ENCODE measurements around the gene SRRM4. TPM values are rescaled to one million over a fixed set of nuclear protein-coding genes. Genes with fewer than 3 reads are reported as not detected.

Gene SRRM4
- total RNA-seq, 2 experiments from 2014 or later: not detected

DNA sequence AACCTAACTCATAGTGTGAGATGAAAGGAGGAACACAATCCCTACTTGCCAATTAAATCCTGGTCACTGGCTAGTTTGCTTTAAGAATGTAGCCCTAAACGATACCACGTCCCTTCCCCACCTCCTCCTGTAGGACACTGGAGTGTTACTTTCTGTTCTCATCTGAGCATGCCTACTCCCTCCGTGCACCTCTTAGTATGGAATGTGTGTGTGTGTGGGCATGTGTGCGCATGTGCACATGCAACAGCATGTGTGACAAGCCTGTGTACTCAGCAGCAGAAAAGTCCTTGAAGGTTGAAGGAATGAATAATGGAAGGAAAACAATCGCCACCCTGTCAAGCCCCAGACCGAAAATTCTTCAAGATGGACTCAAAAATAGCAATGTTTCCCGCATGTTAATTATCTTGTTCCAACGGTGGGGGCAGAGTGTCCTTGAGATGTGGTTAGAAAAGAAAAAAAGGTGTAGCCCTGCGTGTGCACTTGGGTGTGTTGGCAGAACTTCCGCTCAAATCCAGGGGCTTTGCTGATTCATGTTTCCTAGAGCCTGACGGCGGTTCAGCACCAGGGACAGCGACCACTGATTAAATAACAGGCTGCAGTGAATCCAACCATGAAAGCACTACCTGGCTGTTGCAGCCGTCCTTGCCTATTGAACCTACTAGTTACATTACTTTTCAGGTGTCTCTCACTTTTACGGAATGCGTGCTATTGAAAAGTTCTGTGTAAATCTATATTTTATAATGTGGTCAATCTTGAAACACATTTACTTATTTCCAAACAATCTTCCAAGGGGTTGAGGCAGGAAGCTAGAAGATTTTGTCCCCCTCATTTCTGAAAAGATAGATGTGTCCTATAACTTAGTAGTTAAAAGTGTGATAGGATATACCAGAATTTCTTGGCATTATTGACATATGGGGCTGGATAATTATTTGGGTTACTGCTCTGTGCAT is 79.8 kb downstream of the SRRM4 start:
- intact Hi-C loops (cut with micrococcal nuclease): no loop called here
- H3K27me3 Mint-ChIP-seq: peaks cover 2% of the 10 kb centered on the region
- H3K4me1 Mint-ChIP-seq (ENCODE audit: low read depth): no peaks in the 10 kb centered on the region
- no peak overlapping the region for H3K4me3 Mint-ChIP-seq
- DNase-seq (peak; percentile 64), ATAC-seq (no peak)
- no peaks in the 10 kb centered on the region for H3K36me3 Mint-ChIP-seq (ENCODE audit: low read depth)
- no peak overlapping the region for H3K27ac Mint-ChIP-seq
- ChIA-PET CTCF (no interaction called here), POLR2A (no interaction called here)
- TF ChIP-seq, protein P1, sequence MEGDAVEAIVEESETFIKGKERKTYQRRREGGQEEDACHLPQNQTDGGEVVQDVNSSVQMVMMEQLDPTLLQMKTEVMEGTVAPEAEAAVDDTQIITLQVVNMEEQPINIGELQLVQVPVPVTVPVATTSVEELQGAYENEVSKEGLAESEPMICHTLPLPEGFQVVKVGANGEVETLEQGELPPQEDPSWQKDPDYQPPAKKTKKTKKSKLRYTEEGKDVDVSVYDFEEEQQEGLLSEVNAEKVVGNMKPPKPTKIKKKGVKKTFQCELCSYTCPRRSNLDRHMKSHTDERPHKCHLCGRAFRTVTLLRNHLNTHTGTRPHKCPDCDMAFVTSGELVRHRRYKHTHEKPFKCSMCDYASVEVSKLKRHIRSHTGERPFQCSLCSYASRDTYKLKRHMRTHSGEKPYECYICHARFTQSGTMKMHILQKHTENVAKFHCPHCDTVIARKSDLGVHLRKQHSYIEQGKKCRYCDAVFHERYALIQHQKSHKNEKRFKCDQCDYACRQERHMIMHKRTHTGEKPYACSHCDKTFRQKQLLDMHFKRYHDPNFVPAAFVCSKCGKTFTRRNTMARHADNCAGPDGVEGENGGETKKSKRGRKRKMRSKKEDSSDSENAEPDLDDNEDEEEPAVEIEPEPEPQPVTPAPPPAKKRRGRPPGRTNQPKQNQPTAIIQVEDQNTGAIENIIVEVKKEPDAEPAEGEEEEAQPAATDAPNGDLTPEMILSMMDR (IDR thresholded peaks at IDR 0.05): no peak
- H3K9me3 Mint-ChIP-seq: peaks cover 10% of the 10 kb centered on the region

DNA sequence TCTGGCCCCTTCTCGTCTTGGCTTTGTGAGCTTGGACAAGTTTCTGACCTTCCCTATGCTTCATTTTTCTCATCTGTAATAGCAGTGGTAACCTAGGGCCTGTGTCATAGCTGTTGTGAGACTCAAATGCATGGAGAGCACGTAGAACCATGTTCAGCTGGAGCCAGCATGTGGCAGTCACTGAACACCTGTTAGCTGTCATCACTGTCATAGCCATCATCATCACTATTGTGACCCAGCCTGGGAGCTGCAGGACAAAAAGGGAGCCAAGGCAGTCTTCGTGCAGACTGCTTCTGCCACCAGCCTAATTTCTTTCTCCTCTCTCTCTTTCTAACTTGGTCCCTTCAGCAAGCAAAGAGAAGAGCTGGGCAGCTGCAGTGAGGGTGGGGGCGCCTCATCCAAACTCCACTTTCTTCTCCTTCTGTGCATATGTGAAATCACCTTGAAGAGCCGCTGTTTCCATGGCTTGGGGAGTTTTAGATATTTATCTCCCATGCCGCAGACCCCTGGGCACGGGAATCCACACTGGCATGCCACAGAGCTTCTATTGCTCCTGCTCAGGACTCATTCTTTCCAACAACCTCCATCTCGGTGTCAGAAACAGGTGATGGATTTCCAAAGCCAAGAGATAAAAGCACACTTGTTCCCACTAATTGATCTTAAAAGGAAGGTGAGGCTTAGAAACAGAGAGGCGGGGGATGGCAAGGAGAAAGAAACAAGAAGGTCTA is 87.0 kb downstream of the SRRM4 start:
- no peaks in the 10 kb centered on the region for H3K4me1 Mint-ChIP-seq (ENCODE audit: low read depth)
- H3K4me3 Mint-ChIP-seq: no peak overlapping the region
- intact Hi-C loops (cut with micrococcal nuclease): no loop called here
- ATAC-seq (no peak), DNase-seq (no peak)
- ChIA-PET CTCF (no interaction called here), POLR2A (no interaction called here)
- H3K9me3 Mint-ChIP-seq: no peaks in the 10 kb centered on the region
- no peaks in the 10 kb centered on the region for H3K27me3 Mint-ChIP-seq
- no peaks in the 10 kb centered on the region for H3K36me3 Mint-ChIP-seq (ENCODE audit: low read depth)
- TF ChIP-seq, protein P1 (IDR thresholded peaks at IDR 0.05): no peak
- no peak overlapping the region for H3K27ac Mint-ChIP-seq

DNA sequence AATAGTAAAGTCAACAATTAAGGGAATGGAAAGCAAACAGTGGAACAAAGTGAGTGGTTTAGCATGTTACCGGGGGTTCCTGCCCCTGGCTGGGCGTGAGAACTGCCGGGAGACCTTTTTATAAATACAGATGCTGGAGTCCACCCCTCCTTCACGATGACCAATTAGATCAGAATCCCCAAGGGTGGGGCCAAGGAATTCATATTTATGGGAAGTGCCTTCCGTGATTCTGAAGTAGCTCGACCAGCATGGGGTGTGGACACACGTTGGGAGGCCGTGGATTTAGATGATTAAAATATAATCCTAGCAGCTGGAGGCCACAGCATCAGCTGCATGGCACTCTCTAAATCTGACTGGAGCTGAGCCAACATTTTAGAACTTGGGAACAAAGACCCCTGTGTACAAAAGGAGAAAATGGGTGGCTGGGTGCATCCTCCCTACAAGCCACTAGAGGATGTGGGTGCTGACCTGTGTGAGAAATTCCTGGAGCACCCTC is 87.9 kb downstream of the SRRM4 start:
- Mint-ChIP-seq H3K36me3 (ENCODE audit: low read depth) (no peaks in the 10 kb centered on the region), H3K4me3 (no peak overlapping the region), H3K27me3 (no peaks in the 10 kb centered on the region), H3K4me1 (ENCODE audit: low read depth) (no peaks in the 10 kb centered on the region), H3K27ac (no peak overlapping the region), H3K9me3 (no peaks in the 10 kb centered on the region)
- TF ChIP-seq, protein P1 (IDR thresholded peaks at IDR 0.05): no peak
- ChIA-PET POLR2A (no interaction called here), CTCF (no interaction called here)
- ATAC-seq (no peak), DNase-seq (no peak)
- intact Hi-C loops (cut with micrococcal nuclease): no loop called here

DNA sequence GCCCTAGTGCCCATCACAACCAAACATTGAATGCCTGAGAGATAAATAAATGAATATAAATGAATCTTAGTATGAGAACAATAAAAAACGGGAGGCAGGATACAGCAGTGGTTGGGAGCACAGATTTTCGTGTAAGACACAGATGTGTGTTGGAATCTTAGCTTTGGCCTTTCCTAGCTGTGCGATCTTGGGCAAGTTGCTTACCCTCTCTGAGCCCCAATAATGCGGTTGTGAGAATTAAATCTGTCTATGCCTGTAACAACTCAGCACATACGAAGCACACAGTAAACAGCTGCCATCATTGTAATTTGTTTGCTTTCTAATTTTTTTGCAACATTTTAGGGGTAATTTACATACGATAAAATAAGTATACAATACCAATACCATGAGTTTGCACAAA is 89.8 kb downstream of the SRRM4 start:
- Mint-ChIP-seq H3K9me3 (no peaks in the 10 kb centered on the region), H3K36me3 (ENCODE audit: low read depth) (no peaks in the 10 kb centered on the region), H3K4me1 (ENCODE audit: low read depth) (no peaks in the 10 kb centered on the region), H3K27ac (no peak overlapping the region), H3K4me3 (no peak overlapping the region), H3K27me3 (no peaks in the 10 kb centered on the region)
- DNase-seq: no peak
- POLR2A ChIA-PET: interaction anchor here (1.5 kb wide), 1 partner anchor 17 kb away, joined by 3 read pairs; no protein-coding TSS in a partner anchor
- TF ChIP-seq, protein P1 (IDR thresholded peaks at IDR 0.05): no peak
- intact Hi-C loops (cut with micrococcal nuclease): no loop called here
- CTCF ChIA-PET: no interaction called here
- ATAC-seq: no peak

Data from activated CD8-positive, alpha-beta T cell treated with anti-CD3 and anti-CD28 coated beads for 36 hours (primary cell).